Measurements from ENCODE around the gene OSBPL7. TPM values are rescaled to one million over a fixed set of nuclear protein-coding genes. Genes with fewer than 3 reads are reported as not detected.

OSBPL7 gene
- total RNA-seq, 4 donors from 2014 or later = 12.7 to 18.0 (median 14.7) TPM

GRCh38 chr17:47857551-47858455 lies 36.2 kb upstream of the OSBPL7 start:
- 71 to 74% methylated on average over 16 of the region's 16 CpGs for WGBS, 2 donors
- Histone ChIP-seq H3K27me3 (peaks cover 9% of the 10 kb centered on the region), H3K36me3 (no peaks in the 10 kb centered on the region), H3K27ac (no peak overlapping the region), H3K9me3 (no peaks in the 10 kb centered on the region), H3K4me1 (no peaks in the 10 kb centered on the region), H3K4me3 (replicated peaks in 1 of 3) (no peak overlapping the region)
- no peak for DNase-seq
- intact Hi-C loops (cut with DNase I) = no loop called here
- TF ChIP-seq POLR2A (IDR thresholded peaks at IDR 0.05) = no peak
- TF ChIP-seq CTCF (IDR thresholded peaks at IDR 0.05) = no peak

GRCh38 chr17:47856830-47857229 lies 35.2 kb upstream of the OSBPL7 start:
- H3K36me3 ChIP-seq = no peaks in the 10 kb centered on the region
- no peak for DNase-seq
- peaks cover 0 to 3% of the 10 kb centered on the region in 2 donors for H3K4me1 ChIP-seq
- H3K27me3 ChIP-seq = peaks cover 19% of the 10 kb centered on the region
- intact Hi-C loops (cut with DNase I) = no loop called here
- H3K27ac ChIP-seq = no peak overlapping the region
- no peaks in the 10 kb centered on the region for H3K9me3 ChIP-seq
- TF ChIP-seq POLR2A (IDR thresholded peaks at IDR 0.05) = no peak
- no peak for TF ChIP-seq CTCF (IDR thresholded peaks at IDR 0.05)
- no peak overlapping the region for H3K4me3 ChIP-seq (replicated peaks in 1 of 3)

DNA sequence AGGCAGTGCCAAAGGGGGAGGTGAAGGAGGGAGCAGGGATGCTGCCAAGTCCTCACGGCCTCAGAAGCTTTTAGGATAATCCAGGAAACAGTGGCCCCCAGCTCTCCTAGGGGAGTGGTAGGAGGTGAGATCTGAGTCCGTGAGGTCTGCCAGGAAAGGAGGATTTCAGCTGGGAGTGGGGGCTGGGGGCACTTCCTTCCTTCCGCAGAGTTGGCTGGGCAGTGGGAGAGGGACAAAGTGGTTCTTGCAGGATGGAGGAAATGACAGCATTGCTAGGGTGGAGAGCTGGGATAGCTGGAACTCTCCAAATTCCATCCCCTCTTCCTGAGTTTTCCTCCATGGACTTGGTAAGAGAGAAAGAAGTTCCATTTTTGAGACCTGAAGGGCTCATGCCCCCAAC lies 34.1 kb upstream of the OSBPL7 start:
- WGBS, 2 donors = 14 to 44% methylated on average over 3 of the region's 3 CpGs
- no peaks in the 10 kb centered on the region for H3K9me3 ChIP-seq
- intact Hi-C loops (cut with DNase I) = no loop called here
- H3K36me3 ChIP-seq = no peaks in the 10 kb centered on the region
- TF ChIP-seq CTCF (IDR thresholded peaks at IDR 0.05) = no peak
- no peak for TF ChIP-seq POLR2A (IDR thresholded peaks at IDR 0.05)
- H3K4me3 ChIP-seq (replicated peaks in 1 of 3) = no peak overlapping the region
- H3K27ac ChIP-seq = no peak overlapping the region
- H3K27me3 ChIP-seq = peaks cover 20% of the 10 kb centered on the region
- peaks cover 9 to 14% of the 10 kb centered on the region in 2 donors for H3K4me1 ChIP-seq
- DNase-seq = no peak

GRCh38 chr17:47853616-47854015 lies 32.0 kb upstream of the OSBPL7 start:
- peaks cover 11 to 17% of the 10 kb centered on the region in 2 donors for H3K4me1 ChIP-seq
- 27 to 39% methylated on average over 5 of the region's 5 CpGs for WGBS, 2 donors
- H3K36me3 ChIP-seq = no peaks in the 10 kb centered on the region
- no peak overlapping the region for H3K27ac ChIP-seq
- no peaks in the 10 kb centered on the region for H3K9me3 ChIP-seq
- no peak for DNase-seq
- intact Hi-C loops (cut with DNase I) = no loop called here
- TF ChIP-seq CTCF (IDR thresholded peaks at IDR 0.05) = no peak
- H3K4me3 ChIP-seq (replicated peaks in 1 of 3) = no peak overlapping the region
- peaks cover 21% of the 10 kb centered on the region for H3K27me3 ChIP-seq
